GM06990 (cell line): Measurements from ENCODE around the gene SRPK2.

Experiments used
- DNase-seq: peaks from one replicate; pipeline ENCODE4 v3.0.0-alpha.2; 2011; ENCODE audit not compliant: insufficient read length; ENCODE audit errors: extremely low read depth
- H3K27me3 ChIP-seq: replicated peaks from 2 replicates; pipeline ENCODE4 v1.6.0; 2011; ENCODE audit warnings: low read length; ENCODE audit not compliant: control insufficient read depth, insufficient read depth
- H3K36me3 ChIP-seq: 2 replicates; pipeline ENCODE4 v1.5.1; 2011; ENCODE audit warnings: low read length; ENCODE audit not compliant: control insufficient read depth, insufficient read depth
- H3K4me3 ChIP-seq: replicated peaks from 2 replicates; pipeline ENCODE4 v1.5.1; 2011; ENCODE audit warnings: low read depth, mild to moderate bottlenecking, control low read depth, low read length
- CTCF ChIP-seq: IDR thresholded peaks from 2 replicates; pipeline ENCODE4 v1.5.1; 2011; ENCODE audit warnings: low read length, control low read depth, mild to moderate bottlenecking, inconsistent platforms; ENCODE audit not compliant: insufficient read depth, poor library complexity, severe bottlenecking

Gene SRPK2

GRCh38 chr7:105126436-105126975, 262.2 kb downstream of the SRPK2 start:
- no peak overlapping the region for H3K4me3 ChIP-seq
- no peaks in the 10 kb centered on the region for H3K27me3 ChIP-seq
- H3K36me3 ChIP-seq = peaks cover 5% of the 10 kb centered on the region
- TF ChIP-seq CTCF = no peak
- no peak for DNase-seq

GRCh38 chr7:105125745-105126144, 263.0 kb downstream of the SRPK2 start:
- no peaks in the 10 kb centered on the region for H3K27me3 ChIP-seq
- DNase-seq = no peak
- no peak overlapping the region for H3K4me3 ChIP-seq
- TF ChIP-seq CTCF = no peak
- H3K36me3 ChIP-seq = peaks cover 5% of the 10 kb centered on the region

- no peak for TF ChIP-seq CTCF
- Histone ChIP-seq H3K36me3 (peaks cover 5% of the 10 kb centered on the region), H3K27me3 (no peaks in the 10 kb centered on the region), H3K4me3 (no peak overlapping the region)
- no peak for DNase-seq
Measured at GRCh38 chr7:105122619-105123018, 266.1 kb downstream of the SRPK2 start.

GRCh38 chr7:105118612-105119600, 269.8 kb downstream of the SRPK2 start:
- peak; percentile 37 for DNase-seq
- no peak overlapping the region for H3K4me3 ChIP-seq
- H3K27me3 ChIP-seq = no peaks in the 10 kb centered on the region

GRCh38 chr7:105112440-105113418, 276.0 kb downstream of the SRPK2 start:
- H3K4me3 ChIP-seq = no peak overlapping the region
- H3K36me3 ChIP-seq = peaks cover 12% of the 10 kb centered on the region
- TF ChIP-seq CTCF = no peak
- DNase-seq = no peak
- no peaks in the 10 kb centered on the region for H3K27me3 ChIP-seq

More at GRCh38 chr7:105118612-105119600, 269.8 kb downstream of the SRPK2 start:
- no peak for TF ChIP-seq CTCF
- peaks cover under 1% of the 10 kb centered on the region for H3K36me3 ChIP-seq
